Kidney (tissue), 14 donors: ENCODE results near the gene STX8. TPM values are rescaled to one million over a fixed set of nuclear protein-coding genes. Genes with fewer than 3 reads are reported as not detected.

ENCODE experiments used
- DNase-seq, 5 donors: peaks; one replicate each; pipeline ENCODE4 v3.0.0-alpha.2; 2013 to 2020
- FAIRE-seq: peaks from 2 replicates; lab custom pipeline; 2012; peaks lifted over from hg19 to GRCh38; lab: Jason Lieb, UNC
- H3K27ac ChIP-seq, 2 donors: one replicate each; pipeline ENCODE4 v1.7.0; 2013; ENCODE audit warnings: low read depth in 2 of 2, low read length in 2 of 2, inconsistent platforms in 1 of 2
- H3K27me3 ChIP-seq: one replicate; pipeline ENCODE4 v1.7.1; 2013; ENCODE audit warnings: low read length, inconsistent platforms; ENCODE audit not compliant: control insufficient read depth, insufficient read depth
- H3K36me3 ChIP-seq, 3 donors: one replicate each; pipeline versions ENCODE4 v1.7.0 to v1.7.1; 2013; ENCODE audit warnings: low read length in 3 of 3, control low read depth in 1 of 3, inconsistent platforms in 1 of 3; ENCODE audit not compliant: insufficient read depth in 3 of 3, control insufficient read depth in 2 of 3
- H3K4me1 ChIP-seq, 3 donors: one replicate each; pipeline versions ENCODE4 v1.7.0 to v1.7.1; 2013; ENCODE audit warnings: low read length in 3 of 3, inconsistent platforms in 1 of 3, low read depth in 1 of 3; ENCODE audit not compliant: control insufficient read depth in 2 of 3, insufficient read depth in 2 of 3
- H3K4me3 ChIP-seq, 3 donors: one replicate each; pipeline versions ENCODE4 v1.7.0 to v1.8.1; 2013; ENCODE audit warnings: low read length in 3 of 3, control low read depth in 1 of 3, inconsistent platforms in 1 of 3
- H3K9ac ChIP-seq, 3 donors: one replicate each; pipeline versions ENCODE4 v1.7.0 to v1.7.1; 2013; ENCODE audit warnings: low read length in 3 of 3, control low read depth in 1 of 3, inconsistent platforms in 1 of 3
- H3K9me3 ChIP-seq, 3 donors: one replicate each; pipeline versions ENCODE4 v1.7.0 to v1.7.1; 2013; ENCODE audit warnings: low read length in 3 of 3, control low read depth in 1 of 3, inconsistent platforms in 1 of 3; ENCODE audit not compliant: control insufficient read depth in 2 of 3, insufficient read depth in 1 of 3
- intact Hi-C: fragments of 100-400 bp; cut with DNase I; formaldehyde crosslinking; loops from one replicate; pipeline ENCODE4 v1.11.1; 2022
- polyA plus RNA-seq: library from polyadenylated mRNA; stranded (reverse); fragments of 350-450 nt; fragmentation: Illumina TruSeq; extraction: RNeasy Lipid Tissue Mini Kit (QIAGEN cat#74804); gene quantifications from one replicate; pipeline ENCODE4 v1.2.3, GENCODE V29; 2014; ENCODE audit warnings: low read depth, low replicate concordance; ENCODE audit not compliant: insufficient read depth
- total RNA-seq: library from RNA; stranded (reverse); fragmentation: NEBNext Ultra II Directional; extraction: Animal tissue kit (Norgen Biotek cat#: 25700); gene quantifications from one replicate; pipeline ENCODE4 v1.2.1, GENCODE V29; 2021
- TF ChIP-seq, protein P1 (sequence below): IDR thresholded peaks from 3 replicates; pipeline ENCODE4 v1.5.1; 2012; ENCODE audit warnings: mild to moderate bottlenecking, moderate library complexity, borderline replicate concordance; ENCODE audit not compliant: insufficient read depth; ENCODE audit errors: extremely low read depth
- donor health status: control.
- donor health status: control.
- donor health status: control.
- donor health status: control.
- donor health status: control.
- donor health status: DM: yes; HTN: yes; CAD: no.
- donor health status: Normal renal cell carcinoma (clear cell type).

Gene STX8
- total and polyA plus RNA-seq, 2 donors from 2014 or later: 67.2 to 127 TPM

DNA sequence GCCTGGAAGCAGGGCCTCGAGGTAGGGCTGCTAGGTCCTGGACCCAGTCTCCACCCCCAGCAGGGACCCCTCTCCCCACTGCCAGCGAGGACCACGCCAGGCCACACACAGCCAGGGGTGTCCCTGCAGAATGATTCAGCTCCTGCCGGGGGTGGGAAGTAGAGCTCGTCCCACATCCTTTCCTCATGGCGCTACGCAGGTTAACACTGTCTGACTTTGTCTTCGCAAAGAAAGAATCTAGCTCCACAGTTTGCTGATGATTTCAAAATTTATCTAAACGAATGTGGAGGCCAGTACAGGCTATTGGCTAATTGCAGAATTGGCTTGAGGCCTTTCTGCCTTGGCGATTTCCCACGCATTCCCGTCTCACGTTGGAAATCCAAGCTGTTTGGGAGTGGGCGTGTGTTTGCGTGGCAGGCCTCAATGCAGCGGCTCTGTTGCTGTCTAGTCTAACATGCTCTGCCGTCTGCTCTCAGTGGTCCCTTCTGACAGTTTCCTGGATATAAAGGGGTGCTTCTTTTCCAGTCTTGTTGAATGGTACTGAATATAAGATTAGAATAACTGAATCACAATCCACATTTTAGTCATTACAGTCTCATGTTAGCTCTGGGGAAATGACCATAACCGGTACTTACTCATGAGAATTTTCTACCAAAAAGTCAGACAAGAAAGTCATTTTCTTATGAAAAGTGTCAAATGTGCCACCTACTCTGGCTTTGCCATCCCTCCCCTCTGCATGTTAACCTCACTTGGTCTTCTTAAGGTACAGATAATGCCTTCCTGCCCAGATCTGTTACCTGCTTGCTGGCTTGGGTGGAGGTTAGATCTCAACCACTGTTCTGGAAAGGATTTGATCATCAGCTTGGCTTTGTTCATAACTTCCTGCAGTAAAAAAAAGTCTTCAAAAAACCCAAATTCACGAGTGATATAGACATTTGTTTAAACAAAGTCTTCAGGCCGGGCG is 301.9 kb downstream of the STX8 start:
- Histone ChIP-seq H3K4me3 (no peak overlapping the region), H3K27me3 (no peaks in the 10 kb centered on the region), H3K27ac (no peak overlapping the region), H3K9ac (no peak overlapping the region), H3K9me3 (no peaks in the 10 kb centered on the region), H3K36me3 (no peaks in the 10 kb centered on the region), H3K4me1 (no peaks in the 10 kb centered on the region)
- no peak for FAIRE-seq
- no peak for DNase-seq
- intact Hi-C loops: no loop called here
- TF ChIP-seq, protein P1, sequence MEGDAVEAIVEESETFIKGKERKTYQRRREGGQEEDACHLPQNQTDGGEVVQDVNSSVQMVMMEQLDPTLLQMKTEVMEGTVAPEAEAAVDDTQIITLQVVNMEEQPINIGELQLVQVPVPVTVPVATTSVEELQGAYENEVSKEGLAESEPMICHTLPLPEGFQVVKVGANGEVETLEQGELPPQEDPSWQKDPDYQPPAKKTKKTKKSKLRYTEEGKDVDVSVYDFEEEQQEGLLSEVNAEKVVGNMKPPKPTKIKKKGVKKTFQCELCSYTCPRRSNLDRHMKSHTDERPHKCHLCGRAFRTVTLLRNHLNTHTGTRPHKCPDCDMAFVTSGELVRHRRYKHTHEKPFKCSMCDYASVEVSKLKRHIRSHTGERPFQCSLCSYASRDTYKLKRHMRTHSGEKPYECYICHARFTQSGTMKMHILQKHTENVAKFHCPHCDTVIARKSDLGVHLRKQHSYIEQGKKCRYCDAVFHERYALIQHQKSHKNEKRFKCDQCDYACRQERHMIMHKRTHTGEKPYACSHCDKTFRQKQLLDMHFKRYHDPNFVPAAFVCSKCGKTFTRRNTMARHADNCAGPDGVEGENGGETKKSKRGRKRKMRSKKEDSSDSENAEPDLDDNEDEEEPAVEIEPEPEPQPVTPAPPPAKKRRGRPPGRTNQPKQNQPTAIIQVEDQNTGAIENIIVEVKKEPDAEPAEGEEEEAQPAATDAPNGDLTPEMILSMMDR: no peak

DNA sequence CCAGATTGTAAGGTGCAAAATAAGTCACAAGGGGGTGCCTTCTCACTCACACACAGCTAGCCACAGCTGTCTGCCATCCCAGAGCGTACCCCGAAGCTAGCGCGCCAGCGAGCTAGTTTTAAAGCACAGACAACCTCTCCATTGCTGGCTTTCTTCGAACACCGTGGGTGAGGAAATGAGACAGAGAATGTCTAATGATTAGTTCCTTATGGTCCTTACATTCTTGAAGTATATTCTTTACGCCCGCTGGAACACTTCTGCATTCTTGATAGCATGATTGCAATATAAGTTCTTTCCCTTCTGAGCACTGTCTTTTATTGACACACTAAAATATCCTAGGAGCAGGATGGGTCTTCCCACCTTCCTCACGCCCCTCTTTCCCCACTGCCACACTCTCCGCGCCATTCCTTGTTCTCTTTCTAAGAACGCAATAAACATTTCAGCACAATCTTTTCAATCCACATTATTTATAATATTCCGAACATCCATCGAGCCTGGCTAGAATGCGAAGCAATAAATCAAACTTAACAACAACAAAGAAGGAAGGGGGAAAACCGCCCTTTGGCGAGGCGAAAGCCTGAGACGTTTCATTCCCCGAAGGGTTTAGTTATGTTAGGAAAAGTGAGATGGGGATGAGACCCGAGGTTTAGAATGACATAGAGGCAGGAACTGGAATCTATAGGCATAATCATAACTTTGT is 303.0 kb downstream of the STX8 start:
- DNase-seq (no peak), FAIRE-seq (no peak)
- Histone ChIP-seq H3K9me3 (no peaks in the 10 kb centered on the region), H3K4me3 (no peak overlapping the region), H3K4me1 (no peaks in the 10 kb centered on the region), H3K36me3 (no peaks in the 10 kb centered on the region), H3K27me3 (no peaks in the 10 kb centered on the region), H3K27ac (no peak overlapping the region), H3K9ac (no peak overlapping the region)
- TF ChIP-seq, protein P1: no peak
- intact Hi-C loops: no loop called here

DNA sequence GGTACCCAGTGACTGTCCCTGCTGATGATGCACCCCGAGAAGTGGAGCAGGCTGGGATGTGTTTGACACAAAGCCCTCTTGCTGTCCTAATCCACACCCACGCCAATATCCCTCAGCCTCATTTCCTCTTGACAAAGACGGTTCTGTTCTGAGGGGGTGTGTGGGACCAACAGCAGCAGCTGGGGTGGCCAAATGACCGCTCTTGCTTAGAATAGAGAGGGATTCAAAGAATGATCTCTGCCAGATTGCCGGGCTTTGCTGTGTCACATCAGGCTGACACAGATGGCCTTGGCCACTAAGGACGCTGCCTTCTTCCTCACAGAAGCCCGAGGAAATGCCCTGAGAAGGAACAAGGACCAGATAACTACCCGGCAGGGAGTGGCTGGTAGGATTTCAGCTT is 303.6 kb downstream of the STX8 start:
- H3K9ac ChIP-seq: no peak overlapping the region
- no peaks in the 10 kb centered on the region for H3K27me3 ChIP-seq
- H3K4me3 ChIP-seq: no peak overlapping the region
- intact Hi-C loops: no loop called here
- FAIRE-seq (no peak), DNase-seq (no peak)
- no peaks in the 10 kb centered on the region for H3K4me1 ChIP-seq
- no peaks in the 10 kb centered on the region for H3K36me3 ChIP-seq
- no peak overlapping the region for H3K27ac ChIP-seq
- TF ChIP-seq, protein P1: no peak
- H3K9me3 ChIP-seq: no peaks in the 10 kb centered on the region
